ENCODE data around the gene WWOX.

DNA sequence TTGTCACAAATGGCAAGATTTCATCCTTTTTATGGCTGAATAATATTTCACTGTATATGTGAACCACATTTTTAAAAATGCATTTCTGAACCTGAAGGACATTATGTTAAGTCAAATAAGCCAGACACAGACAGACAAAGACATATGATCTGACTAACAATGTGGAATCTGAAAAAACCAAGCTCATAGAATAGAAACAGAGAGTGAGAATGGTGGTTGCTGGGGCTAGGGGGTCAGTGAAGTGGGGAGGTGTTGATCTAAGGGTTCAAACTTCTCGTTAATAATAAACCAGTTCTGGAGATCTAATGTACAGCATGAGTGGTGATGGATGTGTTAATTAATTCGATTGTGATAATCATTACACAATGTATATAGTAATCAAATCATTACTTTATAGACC, 475.1 kb downstream of the WWOX start:
- TF ChIP-seq, protein P1, sequence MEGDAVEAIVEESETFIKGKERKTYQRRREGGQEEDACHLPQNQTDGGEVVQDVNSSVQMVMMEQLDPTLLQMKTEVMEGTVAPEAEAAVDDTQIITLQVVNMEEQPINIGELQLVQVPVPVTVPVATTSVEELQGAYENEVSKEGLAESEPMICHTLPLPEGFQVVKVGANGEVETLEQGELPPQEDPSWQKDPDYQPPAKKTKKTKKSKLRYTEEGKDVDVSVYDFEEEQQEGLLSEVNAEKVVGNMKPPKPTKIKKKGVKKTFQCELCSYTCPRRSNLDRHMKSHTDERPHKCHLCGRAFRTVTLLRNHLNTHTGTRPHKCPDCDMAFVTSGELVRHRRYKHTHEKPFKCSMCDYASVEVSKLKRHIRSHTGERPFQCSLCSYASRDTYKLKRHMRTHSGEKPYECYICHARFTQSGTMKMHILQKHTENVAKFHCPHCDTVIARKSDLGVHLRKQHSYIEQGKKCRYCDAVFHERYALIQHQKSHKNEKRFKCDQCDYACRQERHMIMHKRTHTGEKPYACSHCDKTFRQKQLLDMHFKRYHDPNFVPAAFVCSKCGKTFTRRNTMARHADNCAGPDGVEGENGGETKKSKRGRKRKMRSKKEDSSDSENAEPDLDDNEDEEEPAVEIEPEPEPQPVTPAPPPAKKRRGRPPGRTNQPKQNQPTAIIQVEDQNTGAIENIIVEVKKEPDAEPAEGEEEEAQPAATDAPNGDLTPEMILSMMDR (IDR thresholded peaks at IDR 0.05), result no peak
- no peak for TF ChIP-seq POLR2A (IDR thresholded peaks at IDR 0.05)

Data from thyroid gland (tissue), 4 donors.